ENCODE measurements around the gene ZNF770.
"Not testable (repeated sequence)": the region's sequence is repeated elsewhere in the genome, so short reads cannot be mapped to it uniquely, and the experiment has no call there.

The ZNF770 gene

DNA sequence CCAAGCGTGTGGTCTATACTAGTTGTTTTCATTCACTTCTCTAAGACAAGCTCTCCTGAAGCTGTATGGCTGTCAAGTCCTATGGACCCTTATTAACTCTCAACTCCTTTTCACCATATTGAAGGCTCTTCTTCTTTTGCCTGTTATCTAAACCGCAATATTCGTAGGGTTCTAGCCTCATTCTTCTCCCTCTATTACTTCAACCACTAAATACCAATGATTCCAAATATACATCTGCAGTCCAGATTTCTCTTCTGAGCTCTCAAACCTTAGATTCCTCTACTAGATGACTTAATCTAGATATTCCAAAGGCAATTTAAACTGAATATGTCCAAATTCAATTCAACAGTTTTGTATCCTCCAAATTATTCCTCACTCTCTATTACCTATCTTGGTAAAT lies 43.2 kb downstream of the ZNF770 start:
- no peak overlapping the region for H3K9ac ChIP-seq (ENCODE audit: insufficient read length, low read depth)
- no peaks in the 10 kb centered on the region for H3K27me3 ChIP-seq (ENCODE audit: insufficient read depth, insufficient read length)
- H3K4me1 ChIP-seq (ENCODE audit: insufficient read depth, insufficient read length): no peaks in the 10 kb centered on the region
- H3K4me3 ChIP-seq (ENCODE audit: insufficient read length, low read depth): no peak overlapping the region
- H3K9me3 ChIP-seq (ENCODE audit: insufficient read depth, low read length): no peaks in the 10 kb centered on the region
- H3K36me3 ChIP-seq (ENCODE audit: insufficient read depth, insufficient read length, low read length): peaks cover 44% of the 10 kb centered on the region
- no peak for DNase-seq (ENCODE audit: low read depth, low spot score)
- no peak for TF ChIP-seq ZNF274 (IDR thresholded peaks at IDR 0.05; ENCODE audit: low read depth, low read length)
- TF ChIP-seq SUZ12 (IDR thresholded peaks at IDR 0.05; ENCODE audit: extremely low read depth, insufficient read depth, insufficient read length): no peak
- no peak for TF ChIP-seq YY1 (IDR thresholded peaks at IDR 0.05; ENCODE audit: insufficient read depth, insufficient read length)

DNA sequence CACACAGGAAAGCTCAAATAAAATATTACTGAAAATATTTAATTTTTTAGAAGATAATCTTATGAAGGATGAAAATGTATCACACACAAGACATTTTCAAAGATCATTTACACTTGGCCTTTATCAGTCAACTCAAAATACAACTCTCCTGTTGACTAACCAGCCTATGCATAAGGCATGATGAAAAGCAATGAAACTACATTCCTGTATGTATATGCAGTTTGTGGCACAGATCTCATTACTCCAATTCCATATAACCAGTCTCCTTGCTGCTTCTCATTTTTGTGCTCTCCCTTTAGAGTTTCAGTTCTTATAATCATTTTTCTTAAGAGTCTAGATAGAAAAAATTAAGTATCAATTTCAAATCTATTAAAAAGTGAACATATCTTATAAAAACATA lies 44.4 kb downstream of the ZNF770 start:
- H3K36me3 ChIP-seq (ENCODE audit: insufficient read depth, insufficient read length, low read length): peaks cover 51% of the 10 kb centered on the region
- no peak overlapping the region for H3K4me3 ChIP-seq (ENCODE audit: insufficient read length, low read depth)
- no peaks in the 10 kb centered on the region for H3K9me3 ChIP-seq (ENCODE audit: insufficient read depth, low read length)
- H3K27me3 ChIP-seq (ENCODE audit: insufficient read depth, insufficient read length): no peaks in the 10 kb centered on the region
- H3K9ac ChIP-seq (ENCODE audit: insufficient read length, low read depth): no peak overlapping the region
- no peak for TF ChIP-seq SUZ12 (IDR thresholded peaks at IDR 0.05; ENCODE audit: extremely low read depth, insufficient read depth, insufficient read length)
- TF ChIP-seq ZNF274 (IDR thresholded peaks at IDR 0.05; ENCODE audit: low read depth, low read length): no peak
- TF ChIP-seq YY1 (IDR thresholded peaks at IDR 0.05; ENCODE audit: insufficient read depth, insufficient read length): no peak
- no peaks in the 10 kb centered on the region for H3K4me1 ChIP-seq (ENCODE audit: insufficient read depth, insufficient read length)
- DNase-seq (ENCODE audit: low read depth, low spot score): no peak

DNA sequence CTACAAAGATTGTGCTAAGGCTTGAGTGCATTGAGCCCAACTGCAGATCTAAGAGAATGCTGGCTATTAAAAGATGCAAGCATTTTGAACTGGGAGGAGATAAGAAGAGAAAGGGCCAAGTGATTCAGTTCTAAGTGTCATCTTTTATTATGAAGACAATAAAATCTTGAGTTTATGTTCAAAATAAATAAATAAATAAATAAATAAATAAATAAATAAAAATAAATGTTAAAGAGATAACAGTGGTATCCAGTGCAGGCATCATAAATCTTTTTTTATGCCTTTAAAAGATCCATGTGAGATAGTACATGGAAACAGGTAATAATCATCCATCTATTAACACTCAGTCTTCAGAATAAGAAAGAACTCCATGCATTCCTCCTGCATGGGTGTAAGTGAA lies 44.8 kb downstream of the ZNF770 start:
- peaks cover 52% of the 10 kb centered on the region for H3K36me3 ChIP-seq (ENCODE audit: insufficient read depth, insufficient read length, low read length)

DNA sequence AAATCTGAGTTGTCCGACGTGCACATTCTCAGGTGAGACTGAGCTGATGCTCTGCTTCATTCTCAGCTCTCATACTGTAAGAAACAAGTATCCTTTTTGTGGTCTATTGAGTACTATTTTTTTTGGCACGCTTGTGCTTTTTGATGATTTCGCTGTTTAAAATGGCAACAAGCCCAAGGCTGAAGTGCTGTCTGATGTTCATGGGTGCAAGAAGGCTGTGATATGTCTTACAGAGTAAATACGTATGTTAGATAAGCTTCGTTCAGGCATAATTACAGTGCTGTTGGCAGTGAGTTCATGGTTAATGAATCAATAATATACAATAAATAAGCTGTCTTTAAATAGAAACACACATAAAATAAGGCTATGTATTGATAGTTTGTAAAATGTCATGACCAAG lies 45.7 kb downstream of the ZNF770 start:
- H3K27me3 ChIP-seq (ENCODE audit: insufficient read depth, insufficient read length): no peaks in the 10 kb centered on the region
- no peak overlapping the region for H3K4me3 ChIP-seq (ENCODE audit: insufficient read length, low read depth)
- no peak overlapping the region for H3K9ac ChIP-seq (ENCODE audit: insufficient read length, low read depth)
- TF ChIP-seq YY1 (IDR thresholded peaks at IDR 0.05; ENCODE audit: insufficient read depth, insufficient read length) (no peak), SUZ12 (IDR thresholded peaks at IDR 0.05; ENCODE audit: extremely low read depth, insufficient read depth, insufficient read length) (no peak), ZNF274 (IDR thresholded peaks at IDR 0.05; ENCODE audit: low read depth, low read length) (no peak)
- DNase-seq (ENCODE audit: low read depth, low spot score): no peak
- H3K4me1 ChIP-seq (ENCODE audit: insufficient read depth, insufficient read length): no peaks in the 10 kb centered on the region
- no peaks in the 10 kb centered on the region for H3K9me3 ChIP-seq (ENCODE audit: insufficient read depth, low read length)
- H3K36me3 ChIP-seq (ENCODE audit: insufficient read depth, insufficient read length, low read length): peaks cover 48% of the 10 kb centered on the region

More for the DNA sequence above, 44.8 kb downstream of the ZNF770 start:
- not testable (repeated sequence) for H3K4me3 ChIP-seq (ENCODE audit: insufficient read length, low read depth); H3K4me1 ChIP-seq (ENCODE audit: insufficient read depth, insufficient read length); H3K9me3 ChIP-seq (ENCODE audit: insufficient read depth, low read length); H3K9ac ChIP-seq (ENCODE audit: insufficient read length, low read depth); H3K27me3 ChIP-seq (ENCODE audit: insufficient read depth, insufficient read length); DNase-seq (ENCODE audit: low read depth, low spot score)

DNA sequence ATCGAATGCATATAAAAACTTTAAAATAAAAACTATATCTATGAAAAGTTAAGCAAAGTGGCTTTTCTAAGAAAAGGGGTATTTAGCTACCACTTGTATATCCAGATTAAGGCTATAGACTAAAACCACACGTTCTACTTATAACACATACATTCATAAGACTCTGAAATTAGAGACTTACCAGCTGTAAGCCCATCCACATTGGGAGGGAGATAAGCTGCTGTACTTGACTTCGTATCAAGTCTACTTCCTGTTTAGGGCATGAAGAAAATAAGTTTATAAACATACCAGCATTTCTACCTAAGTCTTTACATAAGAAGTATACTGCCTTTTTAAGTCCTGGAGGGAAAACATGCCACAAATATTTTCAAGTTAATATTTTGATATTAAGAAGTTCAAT lies 46.3 kb downstream of the ZNF770 start:
- peaks cover 48% of the 10 kb centered on the region for H3K36me3 ChIP-seq (ENCODE audit: insufficient read depth, insufficient read length, low read length)
- no peaks in the 10 kb centered on the region for H3K9me3 ChIP-seq (ENCODE audit: insufficient read depth, low read length)
- H3K27me3 ChIP-seq (ENCODE audit: insufficient read depth, insufficient read length): no peaks in the 10 kb centered on the region
- no peak for DNase-seq (ENCODE audit: low read depth, low spot score)
- no peak overlapping the region for H3K9ac ChIP-seq (ENCODE audit: insufficient read length, low read depth)
- H3K4me1 ChIP-seq (ENCODE audit: insufficient read depth, insufficient read length): no peaks in the 10 kb centered on the region
- TF ChIP-seq SUZ12 (IDR thresholded peaks at IDR 0.05; ENCODE audit: extremely low read depth, insufficient read depth, insufficient read length): no peak
- no peak for TF ChIP-seq ZNF274 (IDR thresholded peaks at IDR 0.05; ENCODE audit: low read depth, low read length)
- no peak for TF ChIP-seq YY1 (IDR thresholded peaks at IDR 0.05; ENCODE audit: insufficient read depth, insufficient read length)
- H3K4me3 ChIP-seq (ENCODE audit: insufficient read length, low read depth): no peak overlapping the region

- Histone ChIP-seq H3K9ac (ENCODE audit: insufficient read length, low read depth) (no peak overlapping the region), H3K9me3 (ENCODE audit: insufficient read depth, low read length) (no peaks in the 10 kb centered on the region), H3K4me1 (ENCODE audit: insufficient read depth, insufficient read length) (no peaks in the 10 kb centered on the region), H3K27me3 (ENCODE audit: insufficient read depth, insufficient read length) (no peaks in the 10 kb centered on the region), H3K36me3 (ENCODE audit: insufficient read depth, insufficient read length, low read length) (peaks cover 48% of the 10 kb centered on the region), H3K4me3 (ENCODE audit: insufficient read length, low read depth) (no peak overlapping the region)
- TF ChIP-seq YY1 (IDR thresholded peaks at IDR 0.05; ENCODE audit: insufficient read depth, insufficient read length): no peak
- no peak for TF ChIP-seq ZNF274 (IDR thresholded peaks at IDR 0.05; ENCODE audit: low read depth, low read length)
- no peak for TF ChIP-seq SUZ12 (IDR thresholded peaks at IDR 0.05; ENCODE audit: extremely low read depth, insufficient read depth, insufficient read length)
- DNase-seq (ENCODE audit: low read depth, low spot score): no peak
Observed at GRCh38 chr15:34941185-34941698, 46.8 kb downstream of the ZNF770 start.

- no peak overlapping the region for H3K9ac ChIP-seq (ENCODE audit: insufficient read length, low read depth)
Observed at GRCh38 chr15:34933432-34933975, 54.6 kb downstream of the ZNF770 start.

GRCh38 chr15:34928349-34928748 lies 59.7 kb downstream of the ZNF770 start:
- not testable (repeated sequence) for H3K4me1 ChIP-seq (ENCODE audit: insufficient read depth, insufficient read length); DNase-seq (ENCODE audit: low read depth, low spot score); H3K9me3 ChIP-seq (ENCODE audit: insufficient read depth, low read length); H3K4me3 ChIP-seq (ENCODE audit: insufficient read length, low read depth); H3K9ac ChIP-seq (ENCODE audit: insufficient read length, low read depth); H3K27me3 ChIP-seq (ENCODE audit: insufficient read depth, insufficient read length)
- H3K36me3 ChIP-seq (ENCODE audit: insufficient read depth, insufficient read length, low read length): peaks cover 53% of the 10 kb centered on the region

More at GRCh38 chr15:34933432-34933975, 54.6 kb downstream of the ZNF770 start:
- no peak for DNase-seq (ENCODE audit: low read depth, low spot score)
- no peak overlapping the region for H3K4me3 ChIP-seq (ENCODE audit: insufficient read length, low read depth)
- H3K27me3 ChIP-seq (ENCODE audit: insufficient read depth, insufficient read length): no peaks in the 10 kb centered on the region
- TF ChIP-seq YY1 (IDR thresholded peaks at IDR 0.05; ENCODE audit: insufficient read depth, insufficient read length) (no peak), ZNF274 (IDR thresholded peaks at IDR 0.05; ENCODE audit: low read depth, low read length) (no peak), SUZ12 (IDR thresholded peaks at IDR 0.05; ENCODE audit: extremely low read depth, insufficient read depth, insufficient read length) (no peak)
- no peaks in the 10 kb centered on the region for H3K4me1 ChIP-seq (ENCODE audit: insufficient read depth, insufficient read length)
- H3K9me3 ChIP-seq (ENCODE audit: insufficient read depth, low read length): no peaks in the 10 kb centered on the region
- H3K36me3 ChIP-seq (ENCODE audit: insufficient read depth, insufficient read length, low read length): peaks cover 49% of the 10 kb centered on the region

All from NT2/D1 (cell line).